ENCODE results near the gene KCNIP4.

DNA sequence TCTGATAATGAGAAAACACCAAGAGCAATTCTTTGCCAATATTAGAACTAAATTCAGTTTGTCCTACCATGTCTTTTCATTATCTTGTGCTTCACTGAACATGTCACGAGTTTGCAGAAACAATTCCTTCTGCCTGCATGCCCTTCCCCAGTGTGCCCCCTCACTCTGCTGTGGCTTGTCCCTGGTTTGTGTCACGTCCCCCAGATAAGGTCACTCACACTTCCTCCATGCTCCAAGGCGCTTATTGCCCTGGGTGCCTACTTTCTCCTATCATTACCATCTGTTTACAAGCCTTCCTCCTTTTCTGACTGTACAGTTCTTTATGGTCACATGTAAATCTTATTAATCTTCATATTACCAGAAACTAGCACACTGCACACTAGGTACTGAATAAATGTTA lies 394.1 kb downstream of the KCNIP4 start:
- TF ChIP-seq ZNF274 (IDR thresholded peaks at IDR 0.05; ENCODE audit: low read depth, low read length) (no peak), SUZ12 (IDR thresholded peaks at IDR 0.05; ENCODE audit: extremely low read depth, insufficient read depth, insufficient read length) (no peak), YY1 (IDR thresholded peaks at IDR 0.05; ENCODE audit: insufficient read depth, insufficient read length) (no peak)
